ENCODE data around the gene SSBP4. TPM values are rescaled to one million over a fixed set of nuclear protein-coding genes. Genes with fewer than 3 reads are reported as not detected.

SSBP4 gene
- total and polyA plus RNA-seq, 4 donors, result 31.7 to 95.3 (median 72.4) TPM

DNA sequence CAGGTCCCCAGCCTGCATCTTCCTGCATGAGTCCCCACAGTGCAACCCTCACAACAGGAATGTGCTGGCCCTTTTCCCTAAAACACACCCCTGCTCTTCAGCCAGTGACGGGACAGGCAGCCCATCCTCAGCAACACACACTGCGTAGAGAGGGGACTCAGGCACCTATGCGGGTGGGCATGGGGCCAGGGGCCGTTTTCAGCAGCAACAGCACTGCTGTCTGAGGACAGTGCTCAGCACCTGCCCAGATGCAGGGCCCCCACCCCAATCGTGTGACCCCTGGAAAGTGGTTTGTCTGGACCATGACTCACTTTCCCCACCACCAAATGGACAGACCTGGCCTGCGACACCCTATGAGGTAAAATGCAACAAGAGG is 46.8 kb downstream of the SSBP4 start:
- H3K27ac ChIP-seq (ENCODE audit: low read depth in 1 of 2, low read length in 1 of 2), result peak overlapping the region in 1 of 2 donors; percentile 11
- H3K4me3 ChIP-seq, result no peak overlapping the region
- no peak overlapping the region for H3K9ac ChIP-seq (ENCODE audit: insufficient read depth in 1 of 2, low read length in 2 of 2)
- peaks cover 0 to 19% (median 6%) of the 10 kb centered on the region in 4 donors for H3K36me3 ChIP-seq (ENCODE audit: control insufficient read depth in 4 of 4, insufficient read depth in 4 of 4, low read length in 4 of 4)
- H3K9me3 ChIP-seq (ENCODE audit: control insufficient read depth in 4 of 4, insufficient read depth in 3 of 4, low read length in 3 of 4), result no peaks in the 10 kb centered on the region
- DNase-seq (no peak), ATAC-seq (ENCODE audit: insufficient read depth, low FRiP score) (no peak)
- H3K27me3 ChIP-seq (ENCODE audit: control insufficient read depth in 3 of 3, insufficient read depth in 3 of 3, low read length in 2 of 3), result no peaks in the 10 kb centered on the region
- WGBS, 2 donors, result 87 to 95% methylated on average over 6 of the region's 6 CpGs
- H3K4me1 ChIP-seq (ENCODE audit: control insufficient read depth in 5 of 5, insufficient read depth in 5 of 5, low read length in 5 of 5), result peaks cover 0 to 21% (median 14%) of the 10 kb centered on the region in 5 donors
- TF ChIP-seq, protein P1, sequence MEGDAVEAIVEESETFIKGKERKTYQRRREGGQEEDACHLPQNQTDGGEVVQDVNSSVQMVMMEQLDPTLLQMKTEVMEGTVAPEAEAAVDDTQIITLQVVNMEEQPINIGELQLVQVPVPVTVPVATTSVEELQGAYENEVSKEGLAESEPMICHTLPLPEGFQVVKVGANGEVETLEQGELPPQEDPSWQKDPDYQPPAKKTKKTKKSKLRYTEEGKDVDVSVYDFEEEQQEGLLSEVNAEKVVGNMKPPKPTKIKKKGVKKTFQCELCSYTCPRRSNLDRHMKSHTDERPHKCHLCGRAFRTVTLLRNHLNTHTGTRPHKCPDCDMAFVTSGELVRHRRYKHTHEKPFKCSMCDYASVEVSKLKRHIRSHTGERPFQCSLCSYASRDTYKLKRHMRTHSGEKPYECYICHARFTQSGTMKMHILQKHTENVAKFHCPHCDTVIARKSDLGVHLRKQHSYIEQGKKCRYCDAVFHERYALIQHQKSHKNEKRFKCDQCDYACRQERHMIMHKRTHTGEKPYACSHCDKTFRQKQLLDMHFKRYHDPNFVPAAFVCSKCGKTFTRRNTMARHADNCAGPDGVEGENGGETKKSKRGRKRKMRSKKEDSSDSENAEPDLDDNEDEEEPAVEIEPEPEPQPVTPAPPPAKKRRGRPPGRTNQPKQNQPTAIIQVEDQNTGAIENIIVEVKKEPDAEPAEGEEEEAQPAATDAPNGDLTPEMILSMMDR (IDR thresholded peaks at IDR 0.05; ENCODE audit: control extremely low read depth, extremely low read depth), result no peak

DNA sequence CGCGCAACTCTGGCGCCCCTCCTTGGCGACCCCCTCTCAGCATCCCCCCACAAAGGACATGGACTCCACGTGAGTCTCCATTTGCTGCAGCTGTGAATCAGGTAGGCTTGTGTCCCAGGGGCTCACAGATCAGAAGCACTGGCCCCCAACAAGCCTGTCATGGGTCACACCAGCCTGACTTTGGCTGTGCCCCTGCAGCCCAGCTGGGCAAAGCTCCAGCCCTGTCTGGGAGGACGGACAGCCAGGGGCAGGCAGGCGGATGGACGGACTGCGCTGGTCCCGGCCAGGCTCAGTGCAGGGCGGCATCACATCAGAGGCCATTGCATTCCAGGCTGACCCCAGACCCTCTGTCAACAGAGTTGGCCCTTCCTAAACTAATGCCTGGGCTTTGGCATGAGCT is 47.2 kb downstream of the SSBP4 start:
- Histone ChIP-seq H3K27me3 (ENCODE audit: control insufficient read depth in 3 of 3, insufficient read depth in 3 of 3, low read length in 2 of 3) (no peaks in the 10 kb centered on the region), H3K27ac (ENCODE audit: low read depth in 1 of 2, low read length in 1 of 2) (peak overlapping the region in 1 of 2 donors; percentile 11), H3K4me3 (no peak overlapping the region), H3K36me3 (ENCODE audit: control insufficient read depth in 4 of 4, insufficient read depth in 4 of 4, low read length in 4 of 4) (peaks cover 0 to 15% (median 4%) of the 10 kb centered on the region in 4 donors), H3K9ac (ENCODE audit: insufficient read depth in 1 of 2, low read length in 2 of 2) (no peak overlapping the region), H3K4me1 (ENCODE audit: control insufficient read depth in 5 of 5, insufficient read depth in 5 of 5, low read length in 5 of 5) (peaks cover 0 to 21% (median 14%) of the 10 kb centered on the region in 5 donors), H3K9me3 (ENCODE audit: control insufficient read depth in 4 of 4, insufficient read depth in 3 of 4, low read length in 3 of 4) (no peaks in the 10 kb centered on the region)
- WGBS, 2 donors, result 94 to 98% methylated on average over 11 of the region's 11 CpGs
- TF ChIP-seq, protein P1 (IDR thresholded peaks at IDR 0.05; ENCODE audit: control extremely low read depth, extremely low read depth), result no peak
- no peak for ATAC-seq (ENCODE audit: insufficient read depth, low FRiP score)
- DNase-seq, result no peak

DNA sequence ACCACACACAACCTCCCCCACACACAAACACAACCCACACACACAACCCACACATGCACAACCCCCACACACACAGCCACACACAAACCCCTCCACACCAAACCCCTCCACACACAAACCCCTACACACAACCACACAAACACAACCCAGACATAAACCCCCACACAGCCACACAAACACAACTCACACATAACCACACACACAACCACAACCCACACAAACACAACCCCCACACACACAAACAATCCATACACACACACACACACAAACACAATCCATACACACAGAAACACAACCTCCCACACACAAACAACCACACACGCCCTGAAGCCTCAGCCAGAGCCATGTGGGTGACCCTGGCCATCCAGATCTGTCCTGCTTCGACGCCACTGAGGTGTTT is 48.8 kb downstream of the SSBP4 start:
- H3K4me1 ChIP-seq (ENCODE audit: control insufficient read depth in 5 of 5, insufficient read depth in 5 of 5, low read length in 5 of 5), result peaks cover 0 to 21% (median 14%) of the 10 kb centered on the region in 5 donors
- no peak overlapping the region for H3K9ac ChIP-seq (ENCODE audit: insufficient read depth in 1 of 2, low read length in 2 of 2)
- H3K27ac ChIP-seq (ENCODE audit: low read depth in 1 of 2, low read length in 1 of 2), result peak overlapping the region in 1 of 2 donors; percentile 9
- no peak for DNase-seq
- no peak overlapping the region for H3K4me3 ChIP-seq
- no peaks in the 10 kb centered on the region for H3K27me3 ChIP-seq (ENCODE audit: control insufficient read depth in 3 of 3, insufficient read depth in 3 of 3, low read length in 2 of 3)
- TF ChIP-seq, protein P1 (IDR thresholded peaks at IDR 0.05; ENCODE audit: control extremely low read depth, extremely low read depth), result no peak
- no peak for ATAC-seq (ENCODE audit: insufficient read depth, low FRiP score)
- WGBS, 2 donors, result 93 to 97% methylated on average over 3 of the region's 3 CpGs
- H3K9me3 ChIP-seq (ENCODE audit: control insufficient read depth in 4 of 4, insufficient read depth in 3 of 4, low read length in 3 of 4), result no peaks in the 10 kb centered on the region
- H3K36me3 ChIP-seq (ENCODE audit: control insufficient read depth in 4 of 4, insufficient read depth in 4 of 4, low read length in 4 of 4), result peaks cover 0 to 19% (median 0%) of the 10 kb centered on the region in 4 donors

DNA sequence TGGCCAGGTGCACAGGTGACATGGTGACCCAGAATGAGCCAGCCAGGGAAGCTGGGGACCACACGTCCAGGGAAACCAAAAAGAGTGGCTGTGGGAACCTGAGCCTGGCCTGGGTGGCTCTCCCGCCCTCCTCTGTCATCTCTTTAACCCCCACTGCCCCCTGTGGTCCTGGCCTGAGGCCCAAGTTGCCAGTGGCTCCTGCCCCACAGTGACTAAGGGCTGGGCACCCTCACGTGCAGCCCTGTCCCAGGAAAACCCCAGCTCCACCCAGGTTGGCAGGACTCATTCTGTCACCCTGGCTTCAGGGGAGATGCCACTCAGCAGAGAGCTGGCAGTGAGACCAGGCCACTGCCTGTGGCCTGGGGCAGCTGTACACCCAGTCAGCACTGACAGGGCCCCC is 49.3 kb downstream of the SSBP4 start:
- no peaks in the 10 kb centered on the region for H3K27me3 ChIP-seq (ENCODE audit: control insufficient read depth in 3 of 3, insufficient read depth in 3 of 3, low read length in 2 of 3)
- H3K4me3 ChIP-seq, result no peak overlapping the region
- H3K9ac ChIP-seq (ENCODE audit: insufficient read depth in 1 of 2, low read length in 2 of 2), result no peak overlapping the region
- 81 to 85% methylated on average over 3 of the region's 3 CpGs for WGBS, 2 donors
- H3K4me1 ChIP-seq (ENCODE audit: control insufficient read depth in 5 of 5, insufficient read depth in 5 of 5, low read length in 5 of 5), result peaks cover 0 to 21% (median 14%) of the 10 kb centered on the region in 5 donors
- H3K36me3 ChIP-seq (ENCODE audit: control insufficient read depth in 4 of 4, insufficient read depth in 4 of 4, low read length in 4 of 4), result peaks cover 0 to 19% (median 0%) of the 10 kb centered on the region in 4 donors
- DNase-seq (no peak), ATAC-seq (ENCODE audit: insufficient read depth, low FRiP score) (no peak)
- TF ChIP-seq, protein P1 (IDR thresholded peaks at IDR 0.05; ENCODE audit: control extremely low read depth, extremely low read depth), result no peak
- H3K27ac ChIP-seq (ENCODE audit: low read depth in 1 of 2, low read length in 1 of 2), result no peak overlapping the region
- H3K9me3 ChIP-seq (ENCODE audit: control insufficient read depth in 4 of 4, insufficient read depth in 3 of 4, low read length in 3 of 4), result no peaks in the 10 kb centered on the region
